PC-9 (cell line): ENCODE data around the gene FAXC.

Source experiments
- CTCF ChIP-seq: fragments of 200-600 bp; sonication (generic); conservative IDR thresholded peaks from 2 replicates; pipeline ENCODE4 v1.6.1; 2017; ENCODE audit warnings: mixed run types, antibody characterized with exemption, mild to moderate bottlenecking, moderate library complexity
- EZH2 ChIP-seq: fragments of 200-600 bp; sonication (generic); IDR thresholded peaks from 2 replicates; pipeline ENCODE4 v1.8.0; 2017; ENCODE audit warnings: antibody characterized with exemption, low read depth

DNA sequence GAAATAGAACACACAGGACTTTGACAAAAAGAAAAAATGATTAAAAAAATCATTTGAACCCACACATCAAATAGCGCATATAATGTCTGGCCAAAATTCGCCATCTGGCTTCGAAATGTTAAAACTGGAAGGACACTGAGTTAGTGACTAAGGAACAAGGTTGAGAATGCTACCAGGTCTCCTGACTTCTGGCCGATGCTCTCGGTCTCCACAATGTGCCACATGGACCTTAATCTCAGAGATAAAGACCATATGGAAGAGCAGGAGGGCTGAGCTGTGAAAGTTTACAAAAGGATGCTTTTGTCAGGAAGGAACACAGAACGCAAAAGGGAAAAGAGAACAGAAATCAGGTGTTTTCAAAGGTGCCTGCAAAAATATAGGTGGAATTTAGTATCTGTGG is 54.7 kb downstream of the FAXC start:
- TF ChIP-seq CTCF (no peak), EZH2 (no peak)
